ENCODE results near the gene DPP6. TPM values are rescaled to one million over a fixed set of nuclear protein-coding genes. Genes with fewer than 3 reads are reported as not detected.

The DPP6 gene
- total and polyA plus RNA-seq, 2 experiments from 2014 or later: not detected

DNA sequence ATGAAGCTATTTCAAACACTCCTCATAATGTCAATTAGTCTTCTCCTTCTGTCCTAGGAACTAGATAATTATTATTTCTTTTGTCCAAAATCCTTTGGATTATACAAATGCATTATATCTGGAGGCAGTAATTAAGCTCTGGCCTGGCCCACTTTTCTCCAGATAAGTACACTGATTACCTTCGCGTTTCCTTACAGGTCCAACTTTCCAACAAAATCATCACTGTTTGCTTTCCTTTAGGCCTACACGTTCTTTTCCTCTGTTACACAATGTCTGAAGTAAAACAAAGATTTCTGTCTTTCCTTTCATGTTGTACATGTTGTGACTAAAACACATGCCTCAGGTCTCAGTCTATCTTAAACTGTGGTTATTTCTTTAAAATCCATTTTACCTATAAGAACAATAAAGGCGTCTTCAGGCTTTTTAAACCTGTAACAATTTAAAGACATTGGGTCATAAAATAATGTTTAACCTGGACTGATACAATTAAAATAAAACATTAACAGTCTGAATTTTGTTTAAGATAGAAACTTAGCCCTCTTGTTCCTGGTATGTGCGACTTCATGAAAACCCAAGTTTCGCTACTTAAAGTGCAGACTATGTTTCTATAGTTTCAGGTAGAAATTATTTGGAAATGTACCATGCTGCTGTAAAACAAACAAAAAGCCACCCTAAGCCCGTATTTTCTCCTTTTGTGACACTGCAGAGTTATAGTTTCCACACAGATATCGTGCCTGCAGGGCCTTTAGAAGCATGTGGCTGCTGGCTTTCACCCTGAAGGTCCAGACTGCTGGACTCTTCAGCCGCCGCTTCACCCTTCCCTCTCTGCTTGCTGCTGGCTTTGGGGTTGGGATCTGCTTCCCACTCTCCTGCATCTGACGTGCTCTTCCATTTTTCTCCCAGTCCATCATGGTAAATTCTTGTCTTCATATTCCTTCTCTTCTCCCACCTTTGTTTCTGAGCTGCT lies 381.7 kb downstream of the DPP6 start (continued):
- TF ChIP-seq, protein P1, sequence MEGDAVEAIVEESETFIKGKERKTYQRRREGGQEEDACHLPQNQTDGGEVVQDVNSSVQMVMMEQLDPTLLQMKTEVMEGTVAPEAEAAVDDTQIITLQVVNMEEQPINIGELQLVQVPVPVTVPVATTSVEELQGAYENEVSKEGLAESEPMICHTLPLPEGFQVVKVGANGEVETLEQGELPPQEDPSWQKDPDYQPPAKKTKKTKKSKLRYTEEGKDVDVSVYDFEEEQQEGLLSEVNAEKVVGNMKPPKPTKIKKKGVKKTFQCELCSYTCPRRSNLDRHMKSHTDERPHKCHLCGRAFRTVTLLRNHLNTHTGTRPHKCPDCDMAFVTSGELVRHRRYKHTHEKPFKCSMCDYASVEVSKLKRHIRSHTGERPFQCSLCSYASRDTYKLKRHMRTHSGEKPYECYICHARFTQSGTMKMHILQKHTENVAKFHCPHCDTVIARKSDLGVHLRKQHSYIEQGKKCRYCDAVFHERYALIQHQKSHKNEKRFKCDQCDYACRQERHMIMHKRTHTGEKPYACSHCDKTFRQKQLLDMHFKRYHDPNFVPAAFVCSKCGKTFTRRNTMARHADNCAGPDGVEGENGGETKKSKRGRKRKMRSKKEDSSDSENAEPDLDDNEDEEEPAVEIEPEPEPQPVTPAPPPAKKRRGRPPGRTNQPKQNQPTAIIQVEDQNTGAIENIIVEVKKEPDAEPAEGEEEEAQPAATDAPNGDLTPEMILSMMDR (conservative IDR thresholded peaks at IDR 0.05; ENCODE audit: low read depth in 2 of 2): no peak
- TF ChIP-seq JUNB (IDR thresholded peaks at IDR 0.05; ENCODE audit: unreplicated experiment) (no peak), ZNF331 (CRISPR knock-in tag; IDR thresholded peaks at IDR 0.05; ENCODE audit: low read depth) (no peak), EZH2 (IDR thresholded peaks at IDR 0.05; ENCODE audit: low read depth, unreplicated experiment) (no peak), EZH2phosphoT487 (IDR thresholded peaks at IDR 0.05; ENCODE audit: unreplicated experiment) (no peak), STAT1 (IDR thresholded peaks at IDR 0.05; ENCODE audit: unreplicated experiment) (no peak), ZNF114 (CRISPR knock-in tag; IDR thresholded peaks at IDR 0.05) (no peak), NANOG (IDR thresholded peaks at IDR 0.05; ENCODE audit: borderline replicate concordance) (no peak)

DNA sequence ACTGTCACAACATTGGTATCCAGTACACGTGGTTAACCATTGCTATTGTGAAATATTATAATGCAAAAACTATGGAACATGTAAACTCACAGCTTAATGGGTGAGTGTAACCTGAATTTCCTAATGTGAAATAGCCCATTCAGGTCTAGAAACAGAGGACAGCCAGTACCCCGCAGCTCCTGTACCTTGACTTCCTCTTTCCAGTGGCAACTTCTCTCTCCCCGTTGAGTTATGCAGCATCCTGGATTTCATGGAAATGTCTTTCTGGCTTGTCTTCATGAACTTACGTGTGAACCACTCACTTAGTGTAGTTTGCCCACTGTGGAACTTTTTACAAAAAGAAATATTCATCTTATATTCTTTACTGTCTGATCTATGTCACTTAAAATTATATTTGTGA lies 384.4 kb downstream of the DPP6 start:
- H3K9me3 Mint-ChIP-seq: no peaks in the 10 kb centered on the region

More for the DNA sequence above, 384.4 kb downstream of the DPP6 start:
- H3K27me3 ChIP-seq (ENCODE audit: insufficient read depth): no peaks in the 10 kb centered on the region
- no peaks in the 10 kb centered on the region for H3K79me2 ChIP-seq (replicated peaks; ENCODE audit: insufficient read depth)
- H3F3A ChIP-seq (replicated peaks; ENCODE audit: low read depth): no peaks in the 10 kb centered on the region
- Mint-ChIP-seq H3K27me3 (ENCODE audit: insufficient read depth, low read depth, poor library complexity) (peaks cover 4% of the 10 kb centered on the region), H3K27ac (no peak overlapping the region), H3K36me3 (ENCODE audit: low read depth) (no peaks in the 10 kb centered on the region), H3K4me3 (no peak overlapping the region), H3K4me1 (no peaks in the 10 kb centered on the region)
- H3K4me2 ChIP-seq: no peak overlapping the region
- 0 out of 2 replicates have a peak, but pooled peaks cover 3% of the 10 kb centered on the region for H3K36me3 ChIP-seq (ENCODE audit: insufficient read depth)
- H3K4me3 ChIP-seq: no peak overlapping the region
- no peak for ATAC-seq
- H3K9me2 ChIP-seq (ENCODE audit: insufficient read depth): no peaks in the 10 kb centered on the region
- no peak overlapping the region for H3K27ac ChIP-seq (ENCODE audit: low read depth)
- DNase-seq (ENCODE audit: low spot score): no peak
- TF ChIP-seq JUNB (IDR thresholded peaks at IDR 0.05; ENCODE audit: unreplicated experiment): no peak
- TF ChIP-seq, protein P2, sequence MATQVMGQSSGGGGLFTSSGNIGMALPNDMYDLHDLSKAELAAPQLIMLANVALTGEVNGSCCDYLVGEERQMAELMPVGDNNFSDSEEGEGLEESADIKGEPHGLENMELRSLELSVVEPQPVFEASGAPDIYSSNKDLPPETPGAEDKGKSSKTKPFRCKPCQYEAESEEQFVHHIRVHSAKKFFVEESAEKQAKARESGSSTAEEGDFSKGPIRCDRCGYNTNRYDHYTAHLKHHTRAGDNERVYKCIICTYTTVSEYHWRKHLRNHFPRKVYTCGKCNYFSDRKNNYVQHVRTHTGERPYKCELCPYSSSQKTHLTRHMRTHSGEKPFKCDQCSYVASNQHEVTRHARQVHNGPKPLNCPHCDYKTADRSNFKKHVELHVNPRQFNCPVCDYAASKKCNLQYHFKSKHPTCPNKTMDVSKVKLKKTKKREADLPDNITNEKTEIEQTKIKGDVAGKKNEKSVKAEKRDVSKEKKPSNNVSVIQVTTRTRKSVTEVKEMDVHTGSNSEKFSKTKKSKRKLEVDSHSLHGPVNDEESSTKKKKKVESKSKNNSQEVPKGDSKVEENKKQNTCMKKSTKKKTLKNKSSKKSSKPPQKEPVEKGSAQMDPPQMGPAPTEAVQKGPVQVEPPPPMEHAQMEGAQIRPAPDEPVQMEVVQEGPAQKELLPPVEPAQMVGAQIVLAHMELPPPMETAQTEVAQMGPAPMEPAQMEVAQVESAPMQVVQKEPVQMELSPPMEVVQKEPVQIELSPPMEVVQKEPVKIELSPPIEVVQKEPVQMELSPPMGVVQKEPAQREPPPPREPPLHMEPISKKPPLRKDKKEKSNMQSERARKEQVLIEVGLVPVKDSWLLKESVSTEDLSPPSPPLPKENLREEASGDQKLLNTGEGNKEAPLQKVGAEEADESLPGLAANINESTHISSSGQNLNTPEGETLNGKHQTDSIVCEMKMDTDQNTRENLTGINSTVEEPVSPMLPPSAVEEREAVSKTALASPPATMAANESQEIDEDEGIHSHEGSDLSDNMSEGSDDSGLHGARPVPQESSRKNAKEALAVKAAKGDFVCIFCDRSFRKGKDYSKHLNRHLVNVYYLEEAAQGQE (IDR thresholded peaks at IDR 0.05; ENCODE audit: unreplicated experiment): no peak
- TF ChIP-seq, protein P3, sequence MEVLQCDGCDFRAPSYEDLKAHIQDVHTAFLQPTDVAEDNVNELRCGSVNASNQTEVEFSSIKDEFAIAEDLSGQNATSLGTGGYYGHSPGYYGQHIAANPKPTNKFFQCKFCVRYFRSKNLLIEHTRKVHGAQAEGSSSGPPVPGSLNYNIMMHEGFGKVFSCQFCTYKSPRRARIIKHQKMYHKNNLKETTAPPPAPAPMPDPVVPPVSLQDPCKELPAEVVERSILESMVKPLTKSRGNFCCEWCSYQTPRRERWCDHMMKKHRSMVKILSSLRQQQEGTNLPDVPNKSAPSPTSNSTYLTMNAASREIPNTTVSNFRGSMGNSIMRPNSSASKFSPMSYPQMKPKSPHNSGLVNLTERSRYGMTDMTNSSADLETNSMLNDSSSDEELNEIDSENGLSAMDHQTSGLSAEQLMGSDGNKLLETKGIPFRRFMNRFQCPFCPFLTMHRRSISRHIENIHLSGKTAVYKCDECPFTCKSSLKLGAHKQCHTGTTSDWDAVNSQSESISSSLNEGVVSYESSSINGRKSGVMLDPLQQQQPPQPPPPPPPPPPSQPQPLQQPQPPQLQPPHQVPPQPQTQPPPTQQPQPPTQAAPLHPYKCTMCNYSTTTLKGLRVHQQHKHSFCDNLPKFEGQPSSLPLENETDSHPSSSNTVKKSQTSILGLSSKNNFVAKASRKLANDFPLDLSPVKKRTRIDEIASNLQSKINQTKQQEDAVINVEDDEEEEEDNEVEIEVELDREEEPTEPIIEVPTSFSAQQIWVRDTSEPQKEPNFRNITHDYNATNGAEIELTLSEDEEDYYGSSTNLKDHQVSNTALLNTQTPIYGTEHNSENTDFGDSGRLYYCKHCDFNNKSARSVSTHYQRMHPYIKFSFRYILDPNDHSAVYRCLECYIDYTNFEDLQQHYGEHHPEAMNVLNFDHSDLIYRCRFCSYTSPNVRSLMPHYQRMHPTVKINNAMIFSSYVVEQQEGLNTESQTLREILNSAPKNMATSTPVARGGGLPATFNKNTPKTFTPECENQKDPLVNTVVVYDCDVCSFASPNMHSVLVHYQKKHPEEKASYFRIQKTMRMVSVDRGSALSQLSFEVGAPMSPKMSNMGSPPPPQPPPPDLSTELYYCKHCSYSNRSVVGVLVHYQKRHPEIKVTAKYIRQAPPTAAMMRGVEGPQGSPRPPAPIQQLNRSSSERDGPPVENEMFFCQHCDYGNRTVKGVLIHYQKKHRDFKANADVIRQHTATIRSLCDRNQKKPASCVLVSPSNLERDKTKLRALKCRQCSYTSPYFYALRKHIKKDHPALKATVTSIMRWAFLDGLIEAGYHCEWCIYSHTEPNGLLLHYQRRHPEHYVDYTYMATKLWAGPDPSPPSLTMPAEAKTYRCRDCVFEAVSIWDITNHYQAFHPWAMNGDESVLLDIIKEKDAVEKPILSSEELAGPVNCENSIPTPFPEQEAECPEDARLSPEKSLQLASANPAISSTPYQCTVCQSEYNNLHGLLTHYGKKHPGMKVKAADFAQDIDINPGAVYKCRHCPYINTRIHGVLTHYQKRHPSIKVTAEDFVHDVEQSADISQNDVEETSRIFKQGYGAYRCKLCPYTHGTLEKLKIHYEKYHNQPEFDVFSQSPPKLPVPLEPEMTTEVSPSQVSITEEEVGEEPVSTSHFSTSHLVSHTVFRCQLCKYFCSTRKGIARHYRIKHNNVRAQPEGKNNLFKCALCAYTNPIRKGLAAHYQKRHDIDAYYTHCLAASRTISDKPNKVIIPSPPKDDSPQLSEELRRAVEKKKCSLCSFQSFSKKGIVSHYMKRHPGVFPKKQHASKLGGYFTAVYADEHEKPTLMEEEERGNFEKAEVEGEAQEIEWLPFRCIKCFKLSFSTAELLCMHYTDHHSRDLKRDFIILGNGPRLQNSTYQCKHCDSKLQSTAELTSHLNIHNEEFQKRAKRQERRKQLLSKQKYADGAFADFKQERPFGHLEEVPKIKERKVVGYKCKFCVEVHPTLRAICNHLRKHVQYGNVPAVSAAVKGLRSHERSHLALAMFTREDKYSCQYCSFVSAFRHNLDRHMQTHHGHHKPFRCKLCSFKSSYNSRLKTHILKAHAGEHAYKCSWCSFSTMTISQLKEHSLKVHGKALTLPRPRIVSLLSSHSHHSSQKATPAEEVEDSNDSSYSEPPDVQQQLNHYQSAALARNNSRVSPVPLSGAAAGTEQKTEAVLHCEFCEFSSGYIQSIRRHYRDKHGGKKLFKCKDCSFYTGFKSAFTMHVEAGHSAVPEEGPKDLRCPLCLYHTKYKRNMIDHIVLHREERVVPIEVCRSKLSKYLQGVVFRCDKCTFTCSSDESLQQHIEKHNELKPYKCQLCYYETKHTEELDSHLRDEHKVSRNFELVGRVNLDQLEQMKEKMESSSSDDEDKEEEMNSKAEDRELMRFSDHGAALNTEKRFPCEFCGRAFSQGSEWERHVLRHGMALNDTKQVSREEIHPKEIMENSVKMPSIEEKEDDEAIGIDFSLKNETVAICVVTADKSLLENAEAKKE (CRISPR knock-in tag; IDR thresholded peaks at IDR 0.05): no peak
- no peak for TF ChIP-seq STAT1 (IDR thresholded peaks at IDR 0.05; ENCODE audit: unreplicated experiment)
- no peak for TF ChIP-seq POLR2AphosphoS5 (IDR thresholded peaks at IDR 0.05; ENCODE audit: low read depth)
- no peak for TF ChIP-seq EZH2phosphoT487 (IDR thresholded peaks at IDR 0.05; ENCODE audit: unreplicated experiment)
- TF ChIP-seq NANOG (IDR thresholded peaks at IDR 0.05; ENCODE audit: borderline replicate concordance): no peak
- H4K20me1 ChIP-seq (replicated peaks; ENCODE audit: insufficient read depth): no peaks in the 10 kb centered on the region
- H3K4me1 ChIP-seq (ENCODE audit: insufficient read depth): no peaks in the 10 kb centered on the region
- no peak overlapping the region for H2AFZ ChIP-seq
